HG02623 (cell line): ENCODE measurements around the gene ZDHHC8.

Experiments used
- ATAC-seq: cut with Tn5 transposase; IDR thresholded peaks from one replicate; pipeline ENCODE4 v1.9.1; 2021; ENCODE audit warnings: moderate library complexity; ENCODE audit not compliant: unreplicated experiment

The ZDHHC8 gene

DNA sequence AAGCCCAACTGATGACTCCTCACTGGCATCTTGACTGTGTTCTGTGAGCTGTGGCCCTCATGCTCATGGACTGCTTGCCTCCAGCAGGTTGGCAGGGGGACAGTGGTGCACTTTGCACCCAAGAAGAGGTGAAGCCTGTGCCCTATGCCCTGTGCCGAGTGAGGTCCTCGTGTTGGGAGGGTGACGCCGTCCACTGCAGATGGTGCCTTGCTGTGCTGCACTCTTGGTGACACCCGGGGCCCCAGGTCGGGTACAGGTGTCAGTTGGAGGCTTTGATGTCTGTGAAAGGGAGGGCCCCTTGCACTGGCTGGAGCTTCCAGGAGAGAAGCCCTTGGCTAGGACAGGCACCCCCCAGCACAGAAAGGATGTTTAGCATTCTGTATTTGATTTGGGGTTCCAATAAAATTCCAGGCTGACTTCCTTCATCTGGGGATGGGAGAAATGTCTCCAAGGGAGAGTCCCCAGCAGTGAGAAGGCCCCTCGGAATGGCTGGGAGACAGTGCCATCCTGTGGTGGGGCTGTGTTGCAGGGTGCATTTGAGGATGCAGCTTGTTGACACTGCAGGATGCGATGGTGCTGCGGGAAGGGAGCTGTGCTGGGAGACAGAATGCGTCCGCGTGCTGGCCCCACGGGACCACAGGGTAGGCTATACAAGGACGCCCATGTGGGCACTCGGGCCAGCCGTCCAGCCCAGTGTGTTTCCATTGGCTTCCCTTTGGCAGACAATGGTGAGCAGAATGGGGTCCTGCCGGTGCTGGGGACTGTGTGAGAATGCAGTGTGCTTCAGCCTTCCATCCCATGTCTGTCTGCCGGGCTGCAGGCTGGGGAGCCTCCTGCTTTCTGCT is 2.5 kb upstream of the ZDHHC8 start:
- no peak for ATAC-seq

DNA sequence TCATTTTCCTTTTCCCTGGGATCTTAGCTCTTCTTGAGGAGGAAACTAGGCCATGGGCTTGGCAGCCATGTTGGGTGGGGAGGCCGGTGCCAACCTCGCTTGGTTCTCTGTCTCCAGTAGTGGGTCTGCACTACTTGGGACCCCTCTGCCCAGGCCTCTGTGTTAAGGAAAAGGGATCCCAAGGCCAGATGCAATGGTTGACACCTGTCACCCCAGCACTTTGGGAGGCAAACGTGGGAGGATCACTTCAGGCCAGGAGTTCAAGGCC is 1.9 kb upstream of the ZDHHC8 start:
- no peak for ATAC-seq

DNA sequence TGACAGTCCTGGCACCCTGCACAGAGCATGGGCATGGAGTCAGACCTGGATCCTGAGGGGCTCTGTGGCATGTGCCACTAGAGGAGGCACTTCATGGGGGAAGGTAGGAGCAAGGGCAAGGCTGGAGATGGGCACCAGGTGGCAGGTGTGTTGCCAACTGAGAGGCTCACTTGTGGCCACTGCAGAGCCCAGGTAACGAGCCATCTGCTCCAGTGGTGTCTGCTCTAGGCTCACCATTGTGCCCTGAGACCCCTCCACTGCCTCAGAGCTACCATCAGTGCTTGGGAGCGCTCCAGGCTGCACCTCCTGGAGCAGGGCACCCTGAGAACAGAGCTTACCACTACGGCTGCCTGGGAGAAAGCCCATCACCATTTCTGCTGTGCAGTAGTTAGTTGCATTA is 1.3 kb upstream of the ZDHHC8 start:
- no peak for ATAC-seq

DNA sequence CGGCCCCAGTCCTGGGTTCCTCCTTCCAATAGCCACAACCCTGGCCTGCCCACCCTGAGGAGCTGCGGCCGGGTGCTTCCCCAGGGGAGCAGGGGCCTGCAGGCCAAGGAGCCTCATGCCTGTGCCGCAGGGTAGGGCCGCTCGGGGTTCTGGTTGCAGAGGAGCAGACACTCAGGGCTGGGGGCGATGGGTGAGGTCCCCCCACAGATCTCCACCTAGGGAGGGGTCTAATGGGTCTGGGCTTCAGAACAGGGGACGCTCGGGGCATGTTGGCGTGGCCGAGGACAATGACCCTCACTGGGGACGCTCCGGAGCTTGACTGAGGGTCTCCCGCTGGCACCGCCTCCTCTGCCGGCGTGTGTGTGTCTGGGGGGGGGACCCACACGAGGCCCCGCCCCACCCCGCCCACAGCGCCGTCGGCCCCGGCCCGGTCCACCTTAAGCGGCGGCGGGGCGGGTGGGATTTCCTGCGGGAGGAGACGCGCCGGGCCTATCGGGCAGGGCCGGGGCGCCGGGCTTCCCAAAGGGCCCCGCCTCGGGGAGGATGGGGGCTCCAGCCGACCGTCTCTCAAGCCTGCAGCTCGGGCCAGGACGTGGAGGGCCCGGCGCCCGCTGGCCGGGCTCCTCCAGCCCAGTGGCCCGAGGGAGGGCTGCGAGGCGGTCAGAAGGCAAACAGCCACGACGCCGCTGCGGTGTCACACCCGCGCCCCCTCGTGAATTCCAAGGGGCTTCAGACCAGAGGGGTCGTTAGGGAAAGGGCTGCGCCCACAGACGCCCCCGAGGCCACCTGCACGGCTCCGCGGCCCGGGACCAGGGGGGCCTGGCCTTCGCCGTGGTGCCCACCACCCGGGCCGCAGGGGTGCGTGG is 640 bp upstream of the ZDHHC8 start:
- peak; percentile 60 for ATAC-seq

DNA sequence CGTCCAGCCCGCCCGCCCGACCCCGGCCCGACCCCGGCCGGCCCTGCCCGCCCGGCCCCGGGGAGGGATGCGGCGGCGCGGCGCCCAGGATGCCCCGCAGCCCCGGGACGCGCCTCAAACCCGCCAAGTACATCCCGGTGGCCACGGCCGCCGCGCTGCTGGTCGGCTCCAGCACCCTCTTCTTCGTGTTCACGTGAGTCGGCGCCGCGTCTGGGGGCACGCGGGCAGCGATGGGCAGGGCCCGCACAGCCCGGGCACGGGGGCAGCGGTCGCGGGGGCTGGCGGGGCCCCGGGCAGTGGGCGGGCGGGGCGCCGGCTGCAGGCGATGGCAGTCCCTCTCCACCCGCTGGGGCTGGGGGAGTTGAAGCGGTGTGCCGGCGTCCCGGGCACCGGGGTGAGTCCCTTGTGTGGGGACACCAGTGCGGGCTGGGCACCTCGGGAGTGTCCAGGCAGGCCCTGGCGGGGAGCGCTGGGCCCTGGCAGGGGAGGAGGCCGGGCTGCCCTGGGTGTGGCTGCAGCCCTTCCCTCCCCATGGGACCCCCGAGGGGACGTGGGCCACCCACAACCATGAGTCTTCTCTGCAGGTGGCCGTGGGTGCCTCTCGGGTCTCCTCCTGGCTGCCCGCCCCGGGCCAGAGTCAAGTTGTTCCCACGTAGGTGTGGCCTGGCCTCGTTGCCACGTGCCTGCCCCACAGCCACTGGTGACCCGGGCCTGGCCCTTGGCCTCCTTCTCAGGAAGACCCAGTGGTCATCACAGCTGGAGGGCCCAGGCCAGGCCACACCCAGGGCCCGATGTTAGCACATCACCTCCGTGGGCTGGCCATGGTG is 468 bp downstream of the ZDHHC8 start:
- ATAC-seq: no peak

DNA sequence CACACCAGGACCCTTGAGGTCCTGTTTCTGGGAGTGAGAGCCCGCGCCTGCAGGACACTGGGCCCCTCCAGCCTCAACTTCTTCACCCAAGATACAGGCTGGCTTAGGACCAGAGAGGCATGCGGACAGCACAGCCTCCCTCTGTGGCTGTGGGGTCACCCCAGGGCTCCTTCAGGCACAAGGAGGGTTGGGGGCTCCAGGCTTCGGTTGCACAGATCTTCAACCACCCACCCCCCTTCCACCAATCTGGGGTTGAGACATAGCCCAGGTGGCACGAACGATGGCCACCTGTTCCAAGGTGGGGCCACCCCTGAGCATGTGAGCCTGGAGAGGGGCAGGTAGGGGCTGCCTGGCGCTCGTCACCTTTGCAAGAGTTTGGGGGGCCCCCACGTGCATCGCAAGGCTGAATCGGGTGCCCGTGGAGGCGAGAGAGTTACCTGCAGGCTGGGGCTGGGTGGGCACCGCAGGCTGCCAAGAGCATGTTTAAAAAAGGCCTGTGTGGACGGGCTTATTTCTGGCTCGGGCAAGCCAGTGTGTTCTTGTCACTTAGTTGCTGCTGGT is 1.2 kb downstream of the ZDHHC8 start:
- ATAC-seq: no peak

DNA sequence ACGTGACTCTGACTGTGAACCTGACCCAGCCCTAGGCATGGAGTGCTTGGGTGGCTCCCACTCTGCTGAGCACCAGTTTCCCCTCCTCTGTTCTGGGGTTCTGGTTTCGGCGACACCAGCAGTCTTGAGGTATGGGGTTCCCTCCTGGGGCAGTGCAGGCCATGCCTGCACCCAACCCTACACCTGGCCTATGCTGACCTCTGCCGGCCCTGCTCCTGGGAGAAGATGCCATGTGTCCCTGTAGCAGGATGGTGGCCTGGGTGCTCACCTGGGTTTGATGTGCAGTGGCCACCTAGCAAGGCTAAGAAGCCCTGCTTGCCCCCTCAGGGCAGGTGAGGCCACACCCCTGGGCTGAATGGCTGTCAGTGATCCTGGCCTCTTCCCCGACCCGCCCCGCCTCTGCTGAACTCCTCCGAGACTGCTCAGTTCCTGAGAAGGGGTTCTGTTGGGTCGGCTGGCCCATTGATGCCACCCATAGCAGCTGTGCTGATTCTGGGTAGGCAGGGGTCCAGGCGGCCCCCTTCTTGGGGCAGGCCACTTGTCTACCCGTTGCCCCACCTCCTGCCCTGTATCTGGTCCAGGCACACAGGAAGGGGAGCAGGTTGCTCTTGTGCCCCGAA is 2.4 kb downstream of the ZDHHC8 start:
- no peak for ATAC-seq

DNA sequence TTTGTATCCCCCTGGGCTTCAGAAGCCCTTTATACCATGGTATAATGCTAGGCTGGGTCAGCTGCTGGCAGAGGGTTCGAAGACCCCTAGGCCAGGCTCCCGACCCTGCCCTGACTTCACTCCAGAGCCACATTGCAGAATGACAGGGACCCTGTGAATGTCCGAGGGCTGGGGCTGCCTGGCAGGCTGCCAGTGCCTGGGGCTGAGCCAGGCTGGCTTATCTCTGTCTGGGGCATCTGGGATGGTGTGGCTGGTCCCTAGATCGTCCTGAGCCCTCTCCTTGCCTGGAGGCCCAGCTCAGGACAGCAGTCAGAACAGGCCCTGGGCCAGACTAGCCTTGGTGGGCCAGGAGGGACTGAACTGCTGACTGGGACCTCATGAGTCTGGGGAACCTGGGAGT is 3.7 kb downstream of the ZDHHC8 start:
- no peak for ATAC-seq

DNA sequence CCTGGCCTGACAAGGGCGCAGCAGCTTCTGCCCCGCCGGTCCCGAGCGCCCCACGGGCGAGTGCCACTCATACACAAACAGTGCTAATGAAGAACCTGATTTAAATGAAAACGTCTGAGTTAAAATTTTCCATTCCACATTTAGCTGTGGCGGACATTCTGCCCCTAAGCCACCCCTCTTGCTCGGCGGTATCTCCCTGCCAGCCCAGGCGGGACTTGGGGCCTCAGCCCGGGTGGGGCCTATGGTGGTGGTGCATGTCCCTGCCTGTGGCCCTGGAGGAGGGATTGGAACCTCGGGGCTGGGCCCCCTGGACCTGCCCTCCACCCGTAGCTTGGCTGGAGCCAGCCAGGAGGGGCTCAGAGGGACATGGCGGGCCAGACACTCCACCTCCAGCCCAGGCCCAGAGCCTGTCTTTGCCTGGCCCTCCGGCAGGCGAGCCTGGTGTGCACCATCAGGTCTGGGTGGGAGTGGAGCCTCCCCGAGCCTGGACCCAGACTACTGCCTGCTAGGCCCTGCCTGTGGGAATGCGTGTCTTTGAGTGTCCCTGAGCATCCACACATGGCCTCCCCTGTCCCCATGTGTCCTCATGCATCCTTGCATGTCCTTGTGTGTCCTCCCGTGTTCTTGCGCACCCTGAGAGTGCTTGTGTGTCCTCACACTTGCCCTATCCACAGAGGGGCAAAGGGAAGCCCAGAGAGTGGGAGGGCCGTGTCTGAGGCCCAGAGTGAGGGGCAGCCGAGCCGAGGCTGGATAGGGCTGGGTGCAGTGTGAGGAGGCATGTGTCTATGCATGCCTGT is 4.4 kb downstream of the ZDHHC8 start:
- no peak for ATAC-seq

DNA sequence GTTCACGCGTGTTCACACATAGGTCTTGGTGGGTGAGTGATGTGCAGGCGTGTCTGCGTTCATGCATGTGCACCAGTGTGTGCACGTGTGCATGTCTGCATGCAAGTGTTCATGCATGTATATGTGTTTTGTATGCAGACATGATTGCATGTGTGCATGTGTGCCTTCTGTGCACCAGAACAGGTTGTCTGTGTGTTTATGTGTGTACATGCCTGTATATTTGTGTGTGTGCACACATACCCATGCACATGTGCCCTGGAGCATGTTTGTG is 4.9 kb downstream of the ZDHHC8 start:
- no peak for ATAC-seq

DNA sequence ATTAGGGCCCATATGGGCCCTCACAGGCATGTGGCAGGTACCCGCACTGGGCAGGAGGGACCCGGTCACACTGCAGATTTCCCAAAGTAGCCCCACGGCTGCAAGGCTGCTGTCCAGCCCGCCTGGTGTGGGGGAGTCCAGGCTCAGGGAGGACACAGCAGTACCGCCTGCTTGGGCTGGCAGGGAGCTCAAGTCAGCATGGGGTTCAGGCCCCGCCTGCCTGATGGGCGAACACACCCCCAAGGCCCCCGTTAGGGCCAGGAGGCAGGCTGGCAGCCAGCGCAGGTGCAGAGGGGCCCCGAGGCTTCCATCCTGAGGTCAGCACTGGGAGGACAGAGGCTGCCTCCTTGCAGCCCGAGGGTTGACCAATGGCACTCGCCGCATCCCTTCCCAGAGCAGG is 5.5 kb downstream of the ZDHHC8 start:
- no peak for ATAC-seq

DNA sequence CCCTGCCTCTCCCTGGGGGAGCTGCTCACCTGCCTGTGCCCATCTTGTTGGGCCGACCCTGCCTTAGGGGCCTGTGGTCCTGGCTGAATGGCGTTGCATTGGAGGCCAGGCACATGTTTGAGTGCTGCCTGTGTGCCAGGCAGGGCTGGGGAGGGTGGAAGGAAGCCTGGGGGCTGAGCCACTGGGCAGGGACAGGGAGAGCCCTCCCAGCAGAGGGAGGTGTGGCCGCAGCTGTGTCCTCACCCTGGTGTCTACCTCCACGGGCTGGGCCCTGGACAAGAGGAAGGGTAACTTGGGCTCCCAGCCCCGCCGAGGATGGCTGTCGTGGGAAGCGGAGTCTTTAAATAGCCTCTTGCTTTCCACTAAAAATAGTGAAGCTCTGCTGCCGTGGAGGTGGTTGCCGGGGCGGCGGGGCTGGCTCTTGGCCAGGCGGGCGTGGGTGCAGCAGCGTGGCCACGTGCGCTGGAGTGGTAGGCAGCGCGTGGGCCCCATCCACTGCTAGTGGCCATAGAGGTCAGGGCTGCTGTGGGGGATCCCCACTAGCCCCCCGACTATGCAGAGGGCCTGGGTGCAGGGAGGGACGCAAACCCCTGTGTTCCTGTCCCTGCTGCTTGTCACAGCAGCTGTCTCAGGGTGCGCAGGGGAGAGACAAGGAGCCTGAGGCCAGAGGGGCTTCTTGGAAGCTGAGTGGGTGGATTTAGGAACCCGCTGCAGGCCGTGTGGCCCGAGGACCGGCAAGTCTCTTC is 6.2 kb downstream of the ZDHHC8 start:
- no peak for ATAC-seq

DNA sequence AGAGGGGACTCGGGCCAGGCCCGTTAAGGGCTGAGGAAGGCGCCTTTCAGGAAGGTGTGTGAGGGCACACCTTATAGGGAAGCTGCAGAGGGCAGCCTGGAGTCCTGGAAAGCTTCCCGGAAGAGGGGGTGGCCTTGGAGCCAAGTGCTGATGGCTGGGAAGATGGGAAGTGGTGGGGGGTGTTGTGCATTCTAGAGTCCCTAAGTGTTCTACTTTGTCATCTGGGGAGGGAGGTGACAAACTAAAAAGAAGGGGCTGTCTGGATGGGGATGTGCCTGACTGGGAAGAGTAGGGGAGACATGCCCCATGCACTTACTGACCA is 6.8 kb downstream of the ZDHHC8 start:
- ATAC-seq: no peak

DNA sequence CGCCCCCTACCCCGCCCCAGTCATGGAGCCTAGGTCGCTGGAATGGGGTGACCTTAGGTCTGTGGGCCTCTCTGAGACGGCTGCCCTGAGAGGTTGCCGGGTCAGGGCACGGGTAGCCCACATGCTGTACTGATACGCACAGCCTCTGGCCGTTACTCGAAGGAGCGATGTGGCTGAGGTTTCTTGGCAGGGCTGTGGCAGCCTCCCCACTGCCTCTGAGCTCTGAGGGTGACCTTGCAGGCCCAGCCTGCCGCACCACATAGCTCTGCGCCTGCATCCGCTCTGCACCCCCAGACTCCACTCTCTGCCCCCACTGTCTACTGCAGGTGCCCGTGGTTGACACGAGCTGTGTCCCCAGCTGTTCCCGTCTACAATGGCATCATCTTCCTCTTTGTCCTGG is 7.3 kb downstream of the ZDHHC8 start:
- no peak for ATAC-seq

DNA sequence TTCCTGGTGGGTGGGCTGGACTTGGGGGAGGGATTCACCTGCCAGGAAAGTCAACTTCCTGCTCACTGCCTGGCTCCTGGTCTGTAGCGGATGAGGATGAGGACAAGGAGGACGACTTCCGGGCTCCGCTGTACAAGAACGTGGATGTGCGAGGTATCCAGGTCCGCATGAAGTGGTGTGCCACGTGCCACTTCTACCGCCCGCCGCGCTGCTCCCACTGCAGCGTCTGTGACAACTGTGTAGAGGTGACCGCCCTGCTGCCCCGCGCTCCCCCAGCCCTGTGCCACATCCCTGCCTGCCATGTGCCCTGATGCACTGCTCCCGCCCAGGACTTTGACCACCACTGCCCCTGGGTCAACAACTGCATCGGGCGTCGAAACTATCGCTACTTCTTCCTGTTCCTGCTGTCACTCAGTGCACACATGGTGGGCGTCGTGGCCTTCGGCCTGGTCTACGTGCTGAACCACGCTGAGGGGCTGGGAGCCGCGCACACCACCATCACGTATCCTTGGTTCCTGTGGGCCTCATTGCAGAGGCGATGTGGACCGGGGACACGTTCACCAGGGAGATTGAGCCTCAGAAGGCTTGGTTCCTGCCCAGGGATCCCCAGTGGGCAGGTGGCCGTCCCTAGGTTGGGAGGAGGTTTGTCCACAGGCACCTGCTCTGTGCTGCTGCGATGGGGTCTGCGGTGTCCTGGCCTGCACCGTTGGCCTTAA is 7.9 kb downstream of the ZDHHC8 start:
- ATAC-seq: no peak

DNA sequence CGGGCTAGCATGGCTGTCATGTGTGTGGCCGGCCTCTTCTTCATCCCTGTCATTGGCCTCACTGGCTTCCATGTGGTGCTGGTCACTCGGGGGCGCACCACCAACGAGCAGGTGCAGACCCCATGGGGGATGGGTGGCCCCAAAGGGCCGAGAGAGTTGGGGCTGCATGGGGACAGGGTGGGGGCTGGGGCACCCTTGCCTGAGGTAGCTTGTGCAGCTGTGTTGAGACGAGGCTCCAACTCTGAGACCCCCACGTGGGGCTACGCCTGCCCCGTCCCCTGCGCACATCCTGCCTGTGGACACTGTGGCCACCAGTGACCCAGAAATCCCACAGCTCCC is 8.5 kb downstream of the ZDHHC8 start:
- no peak for ATAC-seq

DNA sequence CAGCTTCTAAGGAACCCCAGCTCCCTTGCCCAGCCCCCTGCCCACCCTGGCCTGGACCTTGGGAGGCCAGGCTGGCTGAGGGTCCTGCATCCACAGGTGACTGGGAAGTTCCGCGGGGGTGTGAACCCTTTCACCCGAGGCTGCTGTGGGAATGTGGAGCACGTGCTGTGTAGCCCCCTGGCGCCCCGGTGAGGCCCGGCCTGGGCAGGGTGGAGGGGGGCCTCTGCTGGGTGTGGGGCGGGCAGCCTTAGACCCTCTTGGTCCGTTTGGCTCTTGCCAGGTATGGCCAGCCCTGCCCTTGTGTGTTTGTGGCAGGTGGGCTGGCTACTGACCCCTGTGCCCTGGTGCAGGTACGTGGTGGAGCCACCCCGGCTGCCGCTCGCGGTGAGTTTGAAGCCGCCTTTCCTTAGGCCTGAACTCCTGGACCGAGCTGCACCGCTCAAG is 8.9 kb downstream of the ZDHHC8 start:
- no peak for ATAC-seq

DNA sequence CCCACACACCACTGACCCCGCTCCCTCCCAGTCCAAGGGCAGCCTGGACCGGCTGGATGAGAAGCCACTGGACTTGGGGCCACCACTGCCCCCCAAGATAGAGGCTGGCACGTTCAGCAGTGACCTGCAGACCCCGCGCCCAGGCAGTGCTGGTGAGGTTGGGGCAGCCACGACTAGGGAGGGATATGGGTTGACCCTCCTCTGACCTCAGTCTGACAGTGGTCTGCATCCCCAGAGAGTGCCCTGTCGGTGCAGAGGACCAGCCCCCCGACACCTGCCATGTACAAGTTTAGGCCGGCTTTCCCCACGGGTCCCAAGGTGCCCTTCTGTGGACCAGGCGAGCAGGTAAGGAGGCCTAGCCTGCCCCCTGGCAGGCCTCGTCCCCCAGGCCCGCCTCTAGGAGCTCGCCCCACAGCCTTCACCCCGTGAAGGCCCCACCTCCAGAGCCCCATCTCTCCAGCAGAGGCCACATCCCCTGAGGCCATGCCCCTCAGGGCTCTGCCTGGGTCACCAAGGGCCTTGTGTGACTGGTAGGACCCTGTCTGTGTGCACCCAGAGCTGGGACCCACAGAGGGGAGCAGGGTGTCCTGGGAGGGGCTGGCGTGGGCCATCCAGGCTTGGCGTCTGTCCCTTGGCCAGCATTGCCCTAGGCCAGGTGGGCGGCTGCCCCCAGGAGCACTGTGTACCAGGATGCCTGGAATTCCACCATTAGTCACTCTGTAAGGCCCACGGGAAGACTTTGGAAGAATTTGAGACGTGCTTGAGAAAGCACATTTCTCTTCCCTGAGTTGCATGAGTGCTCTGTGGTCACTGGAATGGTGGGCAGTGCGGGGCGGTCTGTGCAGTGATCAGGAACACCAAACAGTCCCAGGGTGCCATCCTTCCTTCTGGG is 9.8 kb downstream of the ZDHHC8 start:
- ATAC-seq: no peak
